ENCODE measurements around the gene YBX1.

DNA sequence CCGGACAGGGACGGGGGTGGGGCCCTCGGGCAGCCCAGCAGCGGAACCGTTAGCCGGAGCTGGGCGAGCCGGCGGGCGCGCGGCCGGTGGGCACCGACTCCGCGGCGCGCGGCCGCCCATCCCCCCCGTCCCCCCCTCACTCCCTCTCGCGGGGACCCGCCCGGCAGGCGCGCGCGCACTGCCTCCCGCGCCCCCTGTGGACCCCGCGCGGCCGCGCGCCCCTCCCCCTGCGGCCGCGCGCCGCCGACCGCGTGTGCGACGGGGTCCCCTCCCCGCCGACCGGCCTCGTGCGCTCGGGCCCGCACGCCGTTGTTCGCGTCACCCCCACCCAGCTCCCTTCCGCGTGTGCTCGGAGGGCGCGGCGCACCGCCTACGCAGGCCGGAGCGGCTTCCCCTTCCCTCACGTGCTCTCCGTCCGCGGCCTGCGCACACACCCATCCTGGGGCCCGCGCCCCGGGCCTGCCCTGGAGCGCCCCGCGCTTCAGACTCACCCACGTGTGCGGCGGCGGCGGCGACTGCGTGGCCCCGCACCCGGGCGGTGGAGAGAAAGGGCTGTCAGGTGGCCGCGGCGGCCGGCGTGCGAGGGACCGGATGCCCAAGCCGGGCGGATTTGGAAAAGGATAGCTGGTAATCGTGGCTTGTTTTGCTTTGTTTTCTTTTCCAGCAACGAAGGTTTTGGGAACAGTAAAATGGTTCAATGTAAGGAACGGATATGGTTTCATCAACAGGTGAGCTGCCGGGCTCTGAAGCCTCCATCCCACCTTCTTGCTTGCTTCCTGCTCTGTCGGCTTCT is 717 bp downstream of the YBX1 start:
- TF ChIP-seq CTCF (IDR thresholded peaks at IDR 0.05): no peak
- no peak for TF ChIP-seq EZH2 (IDR thresholded peaks at IDR 0.05; ENCODE audit: borderline replicate concordance, insufficient read depth, low read depth, low read length, poor library complexity, severe bottlenecking)

All from B cell (primary cell).